Heart right ventricle (tissue), 16 donors: ENCODE measurements around the gene KLK14. TPM values are rescaled to one million over a fixed set of nuclear protein-coding genes. Genes with fewer than 3 reads are reported as not detected.

ENCODE experiments used
- ATAC-seq, 8 donors: fragments of 200-7000 bp; cut with Tn5 transposase; one replicate each; pipeline ENCODE4 v1.9.1; 2020; ENCODE audit warnings: mild to moderate bottlenecking in 8 of 8, moderate library complexity in 8 of 8, moderate number of reproducible peaks in 1 of 8
- DNase-seq, 2 donors: peaks; one replicate each; pipeline ENCODE4 v3.0.0-alpha.2; 2020
- H3K27ac ChIP-seq, 10 donors: fragments of 200-600 bp; sonication (generic) in 2 of 10; one replicate each; pipeline versions ENCODE4 v1.5.0 to v1.8.0; 2020 to 2022; ENCODE audit warnings: mild to moderate bottlenecking in 3 of 10
- H3K27me3 ChIP-seq, 7 donors: fragments of 200-600 bp; one replicate each; pipeline ENCODE4 v1.8.0; 2021 to 2022; ENCODE audit warnings: mild to moderate bottlenecking in 2 of 7
- H3K36me3 ChIP-seq, 9 donors: fragments of 200-600 bp; sonication (generic) in 1 of 9; one replicate each; pipeline versions ENCODE4 v1.5.0 to v1.8.0; 2020 to 2022; ENCODE audit warnings: mild to moderate bottlenecking in 2 of 9
- H3K4me1 ChIP-seq, 9 donors: fragments of 200-600 bp; sonication (generic) in 1 of 9; one replicate each; pipeline versions ENCODE4 v1.5.0 to v1.8.0; 2020 to 2022; ENCODE audit warnings: mild to moderate bottlenecking in 4 of 9
- H3K4me3 ChIP-seq, 10 donors: fragments of 200-600 bp; sonication (generic) in 2 of 10; one replicate each; pipeline versions ENCODE4 v1.5.0 to v1.8.0; 2020 to 2022; ENCODE audit warnings: mild to moderate bottlenecking in 7 of 10, moderate library complexity in 2 of 10
- H3K9me3 ChIP-seq, 11 donors: fragments of 200-600 bp in 10 of 11; sonication (generic) in 2 of 11; one replicate each; pipeline versions ENCODE4 v1.5.0 to v1.8.0; 2013 to 2022; ENCODE audit warnings: mild to moderate bottlenecking in 2 of 11, control low read depth in 1 of 11, moderate library complexity in 1 of 11
- WGBS, 2 donors: extraction: QIAGEN DNeasy Blood & Tissue Kit; methylation state at CpG; one replicate each; pipeline ENCODE4 v1.1.7; 2013; ENCODE audit warnings: inconsistent platforms in 1 of 2; 5-methylcytosine and 5-hydroxymethylcytosine counted together
- intact Hi-C, 10 donors: fragments of 100-400 bp; cut with DNase I; formaldehyde crosslinking; loops; one replicate each; pipeline versions ENCODE4 v1.11.1 to v1.14.2; 2022
- polyA plus RNA-seq, 2 donors: library from polyadenylated mRNA; stranded (reverse); fragments of 200-250 nt; gene quantifications; one replicate each; pipeline ENCODE4 v1.2.3, GENCODE V29; 2013
- total RNA-seq, 10 donors: library from RNA; stranded (reverse); fragmentation: NEBNext Ultra II Directional in 3 of 10; extraction: Animal tissue kit (Norgen Biotek cat#: 25700) in 3 of 10; gene quantifications; one replicate each; pipeline versions ENCODE4 v1.2.1 to v1.2.4, GENCODE V29; 2021 to 2023
- TF ChIP-seq, protein P1 (sequence below), 9 donors: fragments of 200-600 bp; sonication (generic) in 2 of 9; IDR thresholded peaks; one replicate each; pipeline versions ENCODE4 v1.5.0 to v1.8.0; 2021 to 2022; ENCODE audit warnings: antibody characterized with exemption in 9 of 9, mild to moderate bottlenecking in 5 of 9, moderate library complexity in 1 of 9
- donor health status: Arrhythmogenic right ventricular cardiomyopathy.
- donor health status: ischemic (EF 13 %, LVEDD 7.1; RV severe dilation, severe dysfunction).
- donor health status: healthy with polysubstance abuse.
- donor health status: DM: no; HTN: yes; CAD: no.
- donor health status: DM: no; HTN: no; CAD: no.
- donor health status: ischemic (EF 25% LVEDD 6.9; RV normal size, moderate dysfunction).
- donor health status: ischemic (EF 25% LVEDD 5.7; RV mildly dilated, moderate dysfunction).
- donor health status: healthy.
- donor health status: DM: yes; HTN: yes; CAD: no.
- donor health status: Ischemic cardiomyopathy.
- donor health status: ischemic (EF 35%, LVEDD 5.7; RV mildly dilated, moderate dysfunction).
- donor health status: nonischemic (EF 11% LVEDD 7.7; RV severe dilation, severe dysfunction).
- donor health status: DM: yes; HTN: yes; CAD: no.
- donor health status: PGD.
- donor health status: ischemic (EF 29% LVEDD 5.4; RV normal size, mild dysfunction).
- donor health status: nonischemic (EF 23%, LVEDD 6.1; RV moderate dilation, normal function).

The KLK14 gene
- total and polyA plus RNA-seq, 12 donors: 0.20 to 1.2 (median 0.48) TPM; not detected in 4

- Histone ChIP-seq H3K27ac (peak overlapping the region in 3 of 10 donors; percentile 30 to 94 (median 41)), H3K27me3 (peaks cover 0 to 28% (median 6%) of the 10 kb centered on the region in 7 donors), H3K36me3 (peaks cover 0 to under 1% (median 0%) of the 10 kb centered on the region in 9 donors), H3K9me3 (no peaks in the 10 kb centered on the region), H3K4me3 (peak overlapping the region in 1 of 10 donors; percentile 55), H3K4me1 (peaks cover 0 to 86% (median 6%) of the 10 kb centered on the region in 9 donors)
- no peak for ATAC-seq
- no peak for DNase-seq
- WGBS, 2 donors: 83 to 85% methylated on average over 9 of the region's 9 CpGs
- intact Hi-C loops: no loop called here
- TF ChIP-seq, protein P1, sequence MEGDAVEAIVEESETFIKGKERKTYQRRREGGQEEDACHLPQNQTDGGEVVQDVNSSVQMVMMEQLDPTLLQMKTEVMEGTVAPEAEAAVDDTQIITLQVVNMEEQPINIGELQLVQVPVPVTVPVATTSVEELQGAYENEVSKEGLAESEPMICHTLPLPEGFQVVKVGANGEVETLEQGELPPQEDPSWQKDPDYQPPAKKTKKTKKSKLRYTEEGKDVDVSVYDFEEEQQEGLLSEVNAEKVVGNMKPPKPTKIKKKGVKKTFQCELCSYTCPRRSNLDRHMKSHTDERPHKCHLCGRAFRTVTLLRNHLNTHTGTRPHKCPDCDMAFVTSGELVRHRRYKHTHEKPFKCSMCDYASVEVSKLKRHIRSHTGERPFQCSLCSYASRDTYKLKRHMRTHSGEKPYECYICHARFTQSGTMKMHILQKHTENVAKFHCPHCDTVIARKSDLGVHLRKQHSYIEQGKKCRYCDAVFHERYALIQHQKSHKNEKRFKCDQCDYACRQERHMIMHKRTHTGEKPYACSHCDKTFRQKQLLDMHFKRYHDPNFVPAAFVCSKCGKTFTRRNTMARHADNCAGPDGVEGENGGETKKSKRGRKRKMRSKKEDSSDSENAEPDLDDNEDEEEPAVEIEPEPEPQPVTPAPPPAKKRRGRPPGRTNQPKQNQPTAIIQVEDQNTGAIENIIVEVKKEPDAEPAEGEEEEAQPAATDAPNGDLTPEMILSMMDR (IDR thresholded peaks at IDR 0.05): no peak
These were observed 41.5 kb upstream of the KLK14 start for GRCh38 chr19:51124216-51124615.

DNA sequence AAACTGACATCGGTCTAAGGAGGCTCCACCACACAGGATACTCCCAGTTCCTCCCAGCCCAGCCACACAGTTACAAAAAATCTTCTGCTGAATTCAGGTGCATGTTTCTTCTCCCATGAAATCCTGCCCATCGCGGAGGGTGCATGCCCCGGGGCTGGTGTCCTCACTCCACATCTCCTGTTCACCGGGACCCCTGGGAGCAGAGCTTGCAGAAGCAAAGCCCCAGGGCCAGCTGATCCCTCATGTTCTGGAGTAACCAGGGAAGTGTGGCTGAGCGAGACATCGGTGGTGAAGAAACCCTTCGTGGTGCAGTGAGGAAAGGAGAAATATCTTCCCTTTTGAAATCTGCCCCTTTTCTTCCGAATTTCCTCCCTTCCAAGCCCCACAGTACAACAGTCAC lies 41.1 kb upstream of the KLK14 start:
- intact Hi-C loops: no loop called here
- DNase-seq (no peak), ATAC-seq (no peak)
- 66 to 75% methylated on average over 9 of the region's 9 CpGs for WGBS, 2 donors
- Histone ChIP-seq H3K9me3 (no peaks in the 10 kb centered on the region), H3K27me3 (peaks cover 0 to 28% (median 6%) of the 10 kb centered on the region in 7 donors), H3K4me1 (peaks cover 0 to 86% (median 4%) of the 10 kb centered on the region in 9 donors), H3K27ac (peak overlapping the region in 4 of 10 donors; percentile 30 to 94 (median 38)), H3K36me3 (no peaks in the 10 kb centered on the region), H3K4me3 (peak overlapping the region in 1 of 10 donors; percentile 55)
- TF ChIP-seq, protein P1 (IDR thresholded peaks at IDR 0.05): no peak

DNA sequence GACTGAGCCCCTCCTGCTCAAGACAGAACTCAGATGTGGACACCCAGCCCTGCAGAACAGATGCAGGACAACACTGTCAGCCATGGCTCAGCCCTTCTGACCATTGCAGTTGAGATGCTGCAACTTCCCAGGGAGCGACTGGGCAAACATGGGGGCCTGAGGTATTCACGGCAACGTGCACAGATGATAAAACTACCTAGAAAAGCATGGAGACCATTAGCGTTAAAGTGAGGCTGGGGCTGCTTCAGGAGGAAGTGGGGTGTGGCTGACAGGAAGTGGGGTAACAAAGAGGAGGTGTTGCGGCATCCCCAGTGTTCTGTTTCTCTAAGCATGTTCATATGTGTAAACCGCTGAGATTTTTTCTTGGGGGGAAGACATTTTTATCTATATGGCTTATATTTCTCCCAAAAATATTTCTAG lies 40.7 kb upstream of the KLK14 start:
- no peak for DNase-seq
- peak in 2 of 8 donors; percentile 32 to 36 for ATAC-seq
- WGBS, 2 donors: 54 to 63% methylated on average over 6 of the region's 6 CpGs
- Histone ChIP-seq H3K9me3 (no peaks in the 10 kb centered on the region), H3K27ac (peak overlapping the region in 4 of 10 donors; percentile 27 to 94 (median 50)), H3K4me1 (peaks cover 0 to 83% (median 0%) of the 10 kb centered on the region in 9 donors), H3K36me3 (no peaks in the 10 kb centered on the region), H3K27me3 (peaks cover 0 to 28% (median 6%) of the 10 kb centered on the region in 7 donors), H3K4me3 (peak overlapping the region in 1 of 10 donors; percentile 55)
- TF ChIP-seq, protein P1 (IDR thresholded peaks at IDR 0.05): no peak
- intact Hi-C loops: no loop called here

- TF ChIP-seq, protein P1 (IDR thresholded peaks at IDR 0.05): no peak
- Histone ChIP-seq H3K4me1 (peaks cover 0 to 73% (median 0%) of the 10 kb centered on the region in 9 donors), H3K4me3 (peak overlapping the region in 1 of 10 donors; percentile 36), H3K36me3 (no peaks in the 10 kb centered on the region), H3K27me3 (peaks cover 0 to 30% (median 6%) of the 10 kb centered on the region in 7 donors), H3K9me3 (no peaks in the 10 kb centered on the region), H3K27ac (peak overlapping the region in 4 of 10 donors; percentile 27 to 94 (median 50))
- DNase-seq (no peak), ATAC-seq (peak in 1 of 8 donors; percentile 25)
- WGBS, 2 donors: 72% methylated on average over 22 of the region's 22 CpGs
- intact Hi-C loops: no loop called here
These were observed 39.7 kb upstream of the KLK14 start for GRCh38 chr19:51122112-51122981.
